K562 (cell line): Measurements from ENCODE around the gene GFOD2. TPM values are rescaled to one million over a fixed set of nuclear protein-coding genes. Genes with fewer than 3 reads are reported as not detected.

ENCODE experiments used
- ATAC-seq: fragments of 200-7000 bp; cut with Tn5 transposase; 3 replicates; pipeline ENCODE4 v1.9.1; 2020; ENCODE audit warnings: moderate library complexity
- BruUV-seq: library from RNA; stranded (reverse); fragments of 400-500 nt; replicated peaks from 2 replicates; lab custom pipeline; 2021; lab: Mats Ljungman, UMichigan
- CTCF ChIA-PET: fragments of 300-600 bp; formaldehyde crosslinking; extraction: SDS; loops from one replicate; lab custom pipeline; 2021; ENCODE audit warnings: low intra/inter-chr PET ratio; lab: Yijun Ruan, JAX
- POLR2A ChIA-PET: fragments of 300-600, 350-650 bp; sonication (Branson Sonifier 250); formaldehyde crosslinking; extraction: SDS; loops from one replicate; lab custom pipeline; 2021; ENCODE audit warnings: antibody characterized with exemption, inconsistent platforms; lab: Yijun Ruan, JAX
- DNase-seq, 4 experiments: peaks; one replicate each; pipeline versions ENCODE4 v3.0.0 to v3.0.0-alpha.2; 2011 to 2018; ENCODE audit warnings: low spot score in 3 of 4, mixed read lengths in 3 of 4; ENCODE audit errors: extremely low read depth in 1 of 4
- FAIRE-seq: peaks from 2 replicates; lab custom pipeline; 2011; peaks lifted over from hg19 to GRCh38; lab: Jason Lieb, UNC
- H2AFZ ChIP-seq: 2 replicates; pipeline ENCODE4 v1.6.0; 2011; ENCODE audit warnings: low read depth, low read length, control low read depth, inconsistent platforms
- H3K27ac ChIP-seq: fragments of 200-600 bp; 3 replicates; pipeline ENCODE4 v1.8.0; 2011; ENCODE audit warnings: low read depth, mild to moderate bottlenecking, control low read depth, inconsistent platforms, low read length, moderate library complexity, mixed read lengths; ENCODE audit errors: extremely low read depth
- H3K27me3 ChIP-seq, 2 experiments: fragments of 300-600 bp in 1 of 2; 2 replicates in 1 of 2; 3 replicates in 1 of 2; pipeline versions ENCODE4 v1.6.0 to v1.8.0; 2011; ENCODE audit warnings: inconsistent platforms in 2 of 2, low read length in 2 of 2, mild to moderate bottlenecking in 1 of 2, mixed read lengths in 1 of 2, moderate library complexity in 1 of 2; ENCODE audit not compliant: control insufficient read depth in 2 of 2, insufficient read depth in 2 of 2
- H3K36me3 ChIP-seq: fragments of 300-600 bp; 3 replicates; pipeline ENCODE4 v1.8.0; 2011; ENCODE audit warnings: mild to moderate bottlenecking, low read length, inconsistent platforms; ENCODE audit not compliant: control insufficient read depth, insufficient read depth
- H3K4me1 ChIP-seq, 2 experiments: fragments of 200-600 bp in 1 of 2; replicated peaks in 1 of 2; 2 replicates in 1 of 2; 3 replicates in 1 of 2; pipeline versions ENCODE4 v1.5.1 to v1.8.0; 2011; ENCODE audit warnings: inconsistent platforms in 2 of 2, low read length in 2 of 2, mild to moderate bottlenecking in 1 of 2, mixed read lengths in 1 of 2, moderate library complexity in 1 of 2; ENCODE audit not compliant: control insufficient read depth in 2 of 2, insufficient read depth in 2 of 2
- H3K4me2 ChIP-seq: 2 replicates; pipeline ENCODE4 v1.6.1; 2011; ENCODE audit warnings: low read length, control low read depth, inconsistent platforms, mixed read lengths; ENCODE audit not compliant: insufficient read depth
- H3K4me3 ChIP-seq: fragments of 200-600 bp; sonication (generic), shearing (Covaris generic); 2 replicates; pipeline ENCODE4 v1.5.1; 2016; ENCODE audit warnings: control low read depth, inconsistent platforms
- H3K79me2 ChIP-seq: fragments of 200-600 bp; 3 replicates; pipeline ENCODE4 v1.8.0; 2011; ENCODE audit warnings: low read length, inconsistent platforms; ENCODE audit not compliant: control insufficient read depth, insufficient read depth
- H3K9ac ChIP-seq, 2 experiments: 2 replicates each; pipeline versions ENCODE4 v1.6.0 to v1.6.1; 2011; ENCODE audit warnings: low read depth in 2 of 2, low read length in 2 of 2, control low read depth in 1 of 2, inconsistent platforms in 1 of 2, mild to moderate bottlenecking in 1 of 2, mixed read lengths in 1 of 2; ENCODE audit not compliant: insufficient read depth in 1 of 2
- H3K9me1 ChIP-seq: one replicate; pipeline ENCODE4 v1.6.0; 2011; ENCODE audit warnings: inconsistent platforms, mild to moderate bottlenecking, low read length, moderate library complexity; ENCODE audit not compliant: control insufficient read depth, insufficient read depth
- H3K9me3 ChIP-seq: replicated peaks from 2 replicates; pipeline ENCODE4 v1.5.1; 2011; ENCODE audit warnings: low read depth, low read length, inconsistent platforms; ENCODE audit not compliant: control insufficient read depth, insufficient read depth
- H4K20me1 ChIP-seq: replicated peaks from 2 replicates; pipeline ENCODE4 v1.6.1; 2011; ENCODE audit warnings: low read length, inconsistent platforms, mixed read lengths; ENCODE audit not compliant: control insufficient read depth, insufficient read depth
- FOXP1 ChIP-seq: sonication (generic); formaldehyde crosslinking; IDR thresholded peaks from 2 replicates; pipeline ENCODE4 v1.8.0; 2022; ENCODE audit warnings: mild to moderate bottlenecking, missing genetic modification reagents
- FUS ChIP-seq: fragments of 200-400 bp; formaldehyde crosslinking; optimal IDR thresholded peaks from 2 replicates; pipeline ENCODE3; 2017; ENCODE audit warnings: low read depth, low read length
- MITF ChIP-seq: IDR thresholded peaks from 2 replicates; pipeline ENCODE4 v1.6.1; 2014; ENCODE audit warnings: antibody characterized with exemption
- PML ChIP-seq: IDR thresholded peaks from 2 replicates; pipeline ENCODE4 v1.6.1; 2012; ENCODE audit warnings: low read length, inconsistent platforms
- POLR2A ChIP-seq: fragments of 450-650 bp; conservative IDR thresholded peaks from 2 replicates; pipeline ENCODE4 v1.6.1; 2016
- PREB ChIP-seq: sonication (generic); formaldehyde crosslinking; IDR thresholded peaks from 2 replicates; pipeline ENCODE4 v1.8.1; 2023; ENCODE audit warnings: mild to moderate bottlenecking, missing genetic modification reagents
- PYGO2 ChIP-seq: fragments of 450-650 bp; IDR thresholded peaks from 2 replicates; pipeline ENCODE4 v1.6.1; 2016; ENCODE audit warnings: mild to moderate bottlenecking, missing genetic modification characterization, moderate library complexity, missing compliant biosample characterization
- RAD51 ChIP-seq: fragments of 450-650 bp; IDR thresholded peaks from 2 replicates; pipeline ENCODE4 v1.7.1; 2016; ENCODE audit warnings: low read depth, mild to moderate bottlenecking, borderline replicate concordance
- RFX5 ChIP-seq: IDR thresholded peaks from 2 replicates; pipeline ENCODE4 v1.6.1; 2011; ENCODE audit warnings: low read depth, mild to moderate bottlenecking, improper control_type of control experiment, low read length
- RNF2 ChIP-seq: sonication (generic); IDR thresholded peaks from 2 replicates; pipeline ENCODE4 v1.6.1; 2016
- SMARCC2 ChIP-seq: fragments of 450-650 bp; IDR thresholded peaks from 2 replicates; pipeline ENCODE4 v1.6.1; 2017; ENCODE audit warnings: antibody characterized with exemption, moderate library complexity, mild to moderate bottlenecking, low read depth
- SREBF2 ChIP-seq: sonication (generic); formaldehyde crosslinking; IDR thresholded peaks from 2 replicates; pipeline ENCODE4 v1.4.0; 2020; ENCODE audit warnings: mild to moderate bottlenecking, missing genetic modification reagents
- USF1 ChIP-seq: sonication (generic); formaldehyde crosslinking; IDR thresholded peaks from 2 replicates; pipeline ENCODE4 v1.9.0; 2022; ENCODE audit warnings: mild to moderate bottlenecking, missing genetic modification reagents
- ZNF253 ChIP-seq: fragments of 250-450 bp; sonication (Bioruptor Pico); conservative IDR thresholded peaks from 2 replicates; pipeline ENCODE4 v1.6.1; 2021; ENCODE audit warnings: mild to moderate bottlenecking
- ZNF766 ChIP-seq: fragments of 200-800 bp; sonication (Bioruptor generic); conservative IDR thresholded peaks from 2 replicates; pipeline ENCODE4 v1.6.1; 2016; ENCODE audit warnings: missing genetic modification characterization, missing compliant biosample characterization
- ZZZ3 ChIP-seq: fragments of 450-650 bp; IDR thresholded peaks from 2 replicates; pipeline ENCODE4 v1.6.1; 2016; ENCODE audit warnings: antibody characterized with exemption, mild to moderate bottlenecking, moderate library complexity
- WGBS: fragments of 100-300 bp; shearing (Covaris generic); methylation state at CpG from one replicate; pipeline ENCODE4 v1.1.6; 2016; ENCODE audit warnings: low coverage, mixed read lengths; ENCODE audit not compliant: insufficient coverage; ENCODE audit errors: missing lambda C conversion rate; 5-methylcytosine and 5-hydroxymethylcytosine counted together
- in situ Hi-C: fragments of 300-500 bp; cut with MboI; formaldehyde crosslinking; loops from 4 replicates; pipeline ENCODE4 v1.15.0; 2018; ENCODE audit warnings: inconsistent platforms, mixed read lengths
- intact Hi-C: fragments of 100-400 bp; cut with micrococcal nuclease; formaldehyde crosslinking; loops from 2 replicates; pipeline ENCODE4 v1.14.2; 2022
- polyA plus RNA-seq, 8 experiments: library from polyadenylated mRNA; depleted of rRNA in 4 of 8; stranded (reverse) in 5 of 8; unstranded in 3 of 8; fragments of >200 nt; fragmentation: Nextera tagmentation in 2 of 8; fragmentation: Illumina TruSeq in 1 of 8; extraction: Ambion mirVana in 2 of 8; extraction: Trizol in 1 of 8; gene quantifications; 2 replicates each; pipeline versions ENCODE4 v1.2.1 to v1.2.3, GENCODE V29; 2011 to 2014; ENCODE audit warnings: inconsistent platforms in 1 of 8, missing spikeins in 1 of 8
- total RNA-seq, 7 experiments: library from RNA; depleted of rRNA in 6 of 7; stranded (reverse); fragments of >200 nt in 6 of 7; fragmentation: Illumina TruSeq in 2 of 7; extraction: Trizol in 2 of 7; gene quantifications; 2 replicates each; pipeline versions ENCODE4 v1.2.1 to v1.2.3, GENCODE V29; 2011 to 2021; ENCODE audit warnings: low replicate concordance in 1 of 7
- TF ChIP-seq, protein P1 (sequence below): sonication (generic); formaldehyde crosslinking; IDR thresholded peaks from 2 replicates; pipeline ENCODE4 v1.8.1; 2022; ENCODE audit warnings: missing genetic modification reagents

The GFOD2 gene
- total and polyA plus RNA-seq, 9 of the 15 experiments (the other 6 are each of a cell fraction or from before 2014, with no cell fraction given) = 1.9 to 15.8 (median 11.1) TPM

DNA sequence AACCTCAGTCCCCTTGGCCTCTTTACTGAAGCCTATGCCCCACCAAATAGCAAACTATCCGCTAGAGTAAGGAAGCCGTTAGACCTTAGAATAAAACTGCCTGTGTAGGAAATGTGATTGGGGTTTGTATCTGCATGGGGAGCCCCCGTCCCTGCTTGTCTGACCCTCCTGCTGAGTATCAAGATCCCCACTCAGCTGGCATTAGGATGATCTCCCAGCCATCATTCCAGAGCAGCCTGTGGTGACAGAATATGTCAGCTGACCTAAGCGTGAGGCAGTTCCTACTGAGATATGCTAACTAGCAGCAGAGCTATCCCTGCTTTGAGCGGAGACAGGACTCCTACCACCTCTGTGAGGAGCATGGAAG is 645 bp upstream of the GFOD2 start:
- Histone ChIP-seq H3K27ac (peak overlapping the region; percentile 93), H3K4me1 (peaks cover 6 to 9% of the 10 kb centered on the region in 2 experiments), H3K4me3 (peak overlapping the region; percentile 94), H2AFZ (peak overlapping the region; percentile 93), H3K4me2 (peak overlapping the region; percentile 98), H3K79me2 (peaks cover 35% of the 10 kb centered on the region), H3K36me3 (peaks cover 13% of the 10 kb centered on the region; the same call in 2 of the 3 replicates), H3K9ac (peak overlapping the region; percentile 87 to 92), H3K27me3 (no peaks in the 10 kb centered on the region), H4K20me1 (no peaks in the 10 kb centered on the region), H3K9me3 (no peaks in the 10 kb centered on the region), H3K9me1 (no peaks in the 10 kb centered on the region)
- in situ Hi-C loops (no loop called here), intact Hi-C loops (loop anchor here (1.0 kb wide), 1 partner anchor 87 kb away; the partner anchor contains the start of genes RANBP10 and TSNAXIP1)
- ATAC-seq (peak; percentile 85), DNase-seq (peak; percentile 45 to 72 (median 56)), FAIRE-seq (peak; percentile 82)
- WGBS = 2% methylated on average over 5 of the region's 5 CpGs
- POLR2A ChIA-PET = interaction anchor here (0.5 to 1.9 kb wide), 10 partner anchors 10 to 124 kb away, joined by 3 to 8 read pairs (median 4); partner anchors contain the start of genes RANBP10 and TSNAXIP1
- CTCF ChIA-PET = no interaction called here
- TSS peak; percentile 96 for BruUV-seq
- TF ChIP-seq RFX5 = no peak
- TF ChIP-seq PML = no peak
- TF ChIP-seq ZNF253 (CRISPR knock-in tag) = no peak
- TF ChIP-seq, protein P1, sequence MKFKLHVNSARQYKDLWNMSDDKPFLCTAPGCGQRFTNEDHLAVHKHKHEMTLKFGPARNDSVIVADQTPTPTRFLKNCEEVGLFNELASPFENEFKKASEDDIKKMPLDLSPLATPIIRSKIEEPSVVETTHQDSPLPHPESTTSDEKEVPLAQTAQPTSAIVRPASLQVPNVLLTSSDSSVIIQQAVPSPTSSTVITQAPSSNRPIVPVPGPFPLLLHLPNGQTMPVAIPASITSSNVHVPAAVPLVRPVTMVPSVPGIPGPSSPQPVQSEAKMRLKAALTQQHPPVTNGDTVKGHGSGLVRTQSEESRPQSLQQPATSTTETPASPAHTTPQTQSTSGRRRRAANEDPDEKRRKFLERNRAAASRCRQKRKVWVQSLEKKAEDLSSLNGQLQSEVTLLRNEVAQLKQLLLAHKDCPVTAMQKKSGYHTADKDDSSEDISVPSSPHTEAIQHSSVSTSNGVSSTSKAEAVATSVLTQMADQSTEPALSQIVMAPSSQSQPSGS = no peak
- no peak for TF ChIP-seq FUS
- TF ChIP-seq ZNF766 (CRISPR knock-in tag) = no peak
- TF ChIP-seq POLR2A = no peak
- TF ChIP-seq PREB (CRISPR knock-in tag) = no peak
- TF ChIP-seq RAD51 = peak; percentile 72; the same call in 1 of the 2 replicates
- no peak for TF ChIP-seq ZZZ3
- TF ChIP-seq SMARCC2 = 0 out of 2 replicates have a peak, but pooled peaks have one; percentile 11
- no peak for TF ChIP-seq PYGO2 (tag)
- no peak for TF ChIP-seq RNF2
- peak; percentile 82 for TF ChIP-seq USF1 (CRISPR knock-in tag)
- TF ChIP-seq FOXP1 = 0 out of 2 replicates have a peak, but pooled peaks have one; percentile 0
- TF ChIP-seq SREBF2 (CRISPR knock-in tag) = no peak
- peak; percentile 60; the same call in 1 of the 2 replicates for TF ChIP-seq MITF
